Kidney epithelial cell (primary cell): ENCODE data around the gene CCDC187. TPM values are rescaled to one million over a fixed set of nuclear protein-coding genes. Genes with fewer than 3 reads are reported as not detected.

Source experiments
- DNase-seq: peaks from one replicate; pipeline ENCODE4 v3.0.0-alpha.2; 2010; ENCODE audit warnings: low read depth
- H3K27me3 ChIP-seq: 2 replicates; pipeline ENCODE4 v1.6.0; 2011; ENCODE audit warnings: low read length; ENCODE audit not compliant: control insufficient read depth, insufficient read depth
- H3K36me3 ChIP-seq: 2 replicates; pipeline ENCODE4 v1.5.1; 2011; ENCODE audit warnings: low read length; ENCODE audit not compliant: control insufficient read depth, insufficient read depth
- H3K4me3 ChIP-seq: 2 replicates; pipeline ENCODE4 v1.5.1; 2011; ENCODE audit warnings: low read depth, mild to moderate bottlenecking, control low read depth, low read length
- CTCF ChIP-seq: IDR thresholded peaks from 2 replicates; pipeline ENCODE4 v1.5.1; 2011; ENCODE audit warnings: mild to moderate bottlenecking, moderate library complexity, low read length, control low read depth, inconsistent platforms; ENCODE audit not compliant: insufficient read depth, poor library complexity, severe bottlenecking
- total RNA-seq: library from RNA; depleted of rRNA; stranded (reverse); fragments of >200 nt; gene quantifications from 2 replicates; pipeline ENCODE4 v1.2.3, GENCODE V29; 2015

The CCDC187 gene
- total RNA-seq, 1 donor from 2014 or later: 0.04 TPM

DNA sequence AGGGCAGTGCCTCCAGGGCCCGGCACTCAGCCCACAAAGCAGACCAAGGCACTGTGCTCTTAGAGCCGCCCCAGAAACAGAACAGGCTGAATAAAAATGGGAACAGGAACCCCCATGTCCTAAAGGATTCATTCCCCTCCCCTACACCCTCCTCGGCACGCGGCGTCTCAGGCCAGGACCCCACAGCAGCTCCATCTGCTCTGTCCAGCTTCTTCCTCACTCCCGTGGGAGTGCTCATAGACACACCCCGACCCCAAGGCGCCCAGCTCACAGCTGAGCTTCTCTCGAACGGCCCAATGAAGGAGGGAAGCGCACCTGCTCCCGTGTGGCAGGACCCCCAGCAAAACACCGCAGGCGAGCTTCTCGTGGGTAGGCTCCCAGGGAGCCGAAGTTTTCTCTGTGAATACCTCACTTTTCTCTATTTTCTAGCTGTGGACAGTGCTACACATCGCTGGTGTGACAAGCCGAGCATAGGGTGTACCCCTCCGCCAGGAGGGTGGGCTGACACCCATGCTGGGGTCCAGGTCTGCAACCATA, 42.9 kb downstream of the CCDC187 start:
- no peak overlapping the region for H3K4me3 ChIP-seq
- no peak for DNase-seq
- H3K27me3 ChIP-seq: peaks cover 46% of the 10 kb centered on the region
- no peak for TF ChIP-seq CTCF
- no peaks in the 10 kb centered on the region for H3K36me3 ChIP-seq

DNA sequence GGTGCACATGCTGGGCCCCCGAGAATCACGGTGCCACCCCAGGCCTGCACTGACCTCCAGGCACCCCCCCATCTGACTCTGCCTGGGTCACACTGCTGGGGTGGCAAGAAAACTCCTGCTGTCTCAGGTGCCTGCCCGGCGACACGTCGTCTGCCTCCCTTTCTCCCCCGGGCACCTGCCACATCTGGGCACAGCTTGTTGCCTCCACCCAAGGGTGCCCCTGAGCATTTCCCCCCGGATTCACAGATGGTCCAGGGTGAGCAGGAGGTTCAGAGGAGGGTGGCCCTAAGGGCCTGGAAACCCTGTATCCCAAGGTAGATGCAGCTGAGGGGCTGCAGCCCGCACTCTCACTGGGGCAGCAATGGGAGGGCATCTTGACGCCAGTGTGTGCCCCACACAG, 43.4 kb downstream of the CCDC187 start:
- DNase-seq: no peak
- Histone ChIP-seq H3K27me3 (peaks cover 47% of the 10 kb centered on the region), H3K4me3 (no peak overlapping the region), H3K36me3 (no peaks in the 10 kb centered on the region)
- TF ChIP-seq CTCF: no peak

- no peak overlapping the region for H3K4me3 ChIP-seq
- no peaks in the 10 kb centered on the region for H3K36me3 ChIP-seq
- DNase-seq: no peak
- TF ChIP-seq CTCF: no peak
- peaks cover 45% of the 10 kb centered on the region for H3K27me3 ChIP-seq
Observed at GRCh38 chr9:136259836-136260235, 44.1 kb downstream of the CCDC187 start.

GRCh38 chr9:136259517-136259813, 44.4 kb downstream of the CCDC187 start:
- DNase-seq: no peak
- H3K36me3 ChIP-seq: no peaks in the 10 kb centered on the region
- H3K27me3 ChIP-seq: peaks cover 45% of the 10 kb centered on the region
- H3K4me3 ChIP-seq: no peak overlapping the region
- no peak for TF ChIP-seq CTCF

DNA sequence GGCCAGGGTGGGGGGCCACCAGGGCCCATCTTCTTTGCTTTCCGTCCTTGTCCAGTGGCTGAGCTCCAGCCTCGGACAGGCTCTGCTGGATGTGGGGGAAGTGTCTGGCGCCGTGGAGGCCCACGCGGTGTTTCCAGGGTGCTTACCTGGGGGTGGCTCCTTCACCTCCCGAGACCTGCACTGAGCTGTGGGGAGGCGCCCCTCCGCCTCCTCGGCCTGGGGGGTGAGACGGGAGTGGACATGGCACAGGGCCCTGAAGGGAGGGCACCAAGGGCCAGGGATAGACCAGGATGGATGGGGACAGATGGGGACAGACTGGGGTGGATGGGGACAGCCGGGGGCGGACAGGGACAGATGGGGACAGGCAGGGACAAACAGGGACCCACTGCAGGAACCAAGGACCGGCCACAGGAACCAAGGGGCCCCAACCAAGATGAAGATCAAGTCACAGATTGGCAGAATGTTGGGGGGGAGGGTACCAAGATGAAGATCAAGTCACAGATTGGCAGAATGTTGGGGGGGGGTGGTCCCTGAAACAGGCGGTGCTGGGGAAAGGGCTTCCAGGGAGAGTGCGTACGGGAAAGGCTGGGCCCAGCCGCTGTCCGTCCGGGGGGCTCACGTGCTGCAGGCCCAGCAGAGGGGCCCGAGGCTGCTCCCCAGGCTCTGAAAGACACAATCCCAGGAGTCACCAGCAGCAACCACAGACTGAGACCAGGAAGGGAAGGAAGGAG, 44.9 kb downstream of the CCDC187 start:
- no peak overlapping the region for H3K4me3 ChIP-seq
- DNase-seq: no peak
- TF ChIP-seq CTCF: no peak
- H3K36me3 ChIP-seq: no peaks in the 10 kb centered on the region
- peaks cover 40% of the 10 kb centered on the region for H3K27me3 ChIP-seq

DNA sequence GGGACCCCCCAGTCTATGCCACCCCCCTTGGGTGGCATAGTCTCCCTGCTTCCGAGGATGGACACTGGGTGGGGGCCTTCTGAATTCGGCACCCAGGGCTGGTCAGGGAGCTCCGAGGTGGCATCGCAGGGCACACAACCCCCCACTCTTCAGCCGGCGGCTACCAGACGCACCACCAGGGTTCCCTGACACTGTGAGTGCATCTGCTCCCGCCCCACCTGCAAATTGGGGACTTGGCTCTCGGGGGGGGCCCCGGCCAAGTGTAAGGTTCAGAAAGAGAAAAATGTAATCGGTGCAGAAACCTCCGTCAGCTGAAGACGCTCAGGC, 45.6 kb downstream of the CCDC187 start:
- Histone ChIP-seq H3K36me3 (no peaks in the 10 kb centered on the region), H3K4me3 (no peak overlapping the region), H3K27me3 (peaks cover 35% of the 10 kb centered on the region)
- no peak for TF ChIP-seq CTCF
- no peak for DNase-seq
